IMR-90 (cell line): Measurements from ENCODE around the gene LRRC58.

Experiments used
- BHLHE40 ChIP-seq: fragments of 150-350 bp; IDR thresholded peaks from 2 replicates; pipeline ENCODE4 v1.6.1; 2016; ENCODE audit warnings: mild to moderate bottlenecking, low read depth, low read length
- CEBPB ChIP-seq: IDR thresholded peaks from 2 replicates; pipeline ENCODE4 v1.6.1; 2012; ENCODE audit warnings: low read depth, low read length, improper control_type of control experiment
- CHD1 ChIP-seq: IDR thresholded peaks from 2 replicates; pipeline ENCODE4 v1.6.1; 2012; ENCODE audit warnings: low read depth, low read length, improper control_type of control experiment
- MAZ ChIP-seq: IDR thresholded peaks from 2 replicates; pipeline ENCODE4 v1.6.1; 2012; ENCODE audit warnings: low read depth, mild to moderate bottlenecking, low read length, improper control_type of control experiment, moderate library complexity, borderline replicate concordance
- POLR2A ChIP-seq: IDR thresholded peaks from 2 replicates; pipeline ENCODE4 v1.6.1; 2012; ENCODE audit warnings: mild to moderate bottlenecking, low read depth, low read length
- RAD21 ChIP-seq: IDR thresholded peaks from 2 replicates; pipeline ENCODE4 v1.6.1; 2012; ENCODE audit warnings: low read length, improper control_type of control experiment
- SMC3 ChIP-seq: fragments of 150-350 bp; IDR thresholded peaks from 2 replicates; pipeline ENCODE4 v1.6.1; 2016; ENCODE audit warnings: low read depth, mild to moderate bottlenecking, antibody characterized with exemption, low read length, moderate library complexity
- TF ChIP-seq, protein P1 (sequence below): conservative IDR thresholded peaks from 2 replicates; pipeline ENCODE4 v1.5.1; 2012; ENCODE audit warnings: mild to moderate bottlenecking, low read depth, low read length, improper control_type of control experiment
- TF ChIP-seq, protein P2 (sequence below): fragments of 150-350 bp; IDR thresholded peaks from 2 replicates; pipeline ENCODE4 v1.6.1; 2016; ENCODE audit warnings: low read depth, mild to moderate bottlenecking, low read length, moderate library complexity, borderline replicate concordance

DNA sequence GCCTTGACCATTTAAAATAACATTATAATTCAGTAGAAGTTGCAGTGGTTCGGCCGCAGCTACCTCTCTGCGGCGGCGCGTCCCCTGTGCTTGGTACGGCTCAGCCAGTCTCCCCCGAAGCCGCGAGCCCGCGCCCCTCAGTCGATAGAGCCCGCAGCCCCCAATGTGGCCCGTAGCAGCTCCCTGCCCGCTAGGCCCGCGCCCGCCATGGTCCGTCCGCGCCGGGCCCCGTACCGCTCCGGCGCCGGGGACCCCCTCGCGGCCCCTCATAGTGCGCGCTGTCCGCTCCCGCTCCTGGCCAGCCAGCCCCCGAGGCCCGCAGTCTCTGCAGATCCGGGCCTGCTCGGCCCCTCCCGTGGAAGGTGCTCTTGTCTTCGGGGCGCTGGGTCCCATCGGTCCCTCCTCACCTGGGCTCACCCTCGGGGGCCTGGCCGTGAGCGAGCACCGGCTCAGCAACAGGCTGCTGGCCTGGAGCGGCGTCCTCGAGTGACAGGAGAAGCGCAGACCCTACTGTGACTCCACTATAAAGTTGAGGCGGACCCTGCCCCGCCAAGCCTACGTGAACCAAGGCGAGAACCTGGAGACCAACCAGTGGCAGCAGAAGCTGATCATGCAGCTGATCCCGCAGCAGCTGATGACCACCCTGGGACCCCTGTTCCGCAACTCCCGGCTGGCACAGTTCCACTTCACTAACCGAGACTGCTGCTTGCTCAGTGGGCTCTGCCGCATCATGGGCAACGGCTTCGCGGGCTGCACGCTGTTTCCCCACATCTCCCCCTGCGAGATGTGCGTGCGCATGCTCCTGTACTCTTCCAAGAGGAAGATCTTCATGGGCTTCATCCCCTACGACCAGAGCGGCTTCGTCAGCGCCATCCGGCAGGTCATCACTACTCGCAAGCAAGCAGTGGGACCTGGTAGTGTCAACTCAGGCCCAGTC, 42.4 kb downstream of the LRRC58 start:
- no peak for TF ChIP-seq POLR2A
- TF ChIP-seq, protein P1, sequence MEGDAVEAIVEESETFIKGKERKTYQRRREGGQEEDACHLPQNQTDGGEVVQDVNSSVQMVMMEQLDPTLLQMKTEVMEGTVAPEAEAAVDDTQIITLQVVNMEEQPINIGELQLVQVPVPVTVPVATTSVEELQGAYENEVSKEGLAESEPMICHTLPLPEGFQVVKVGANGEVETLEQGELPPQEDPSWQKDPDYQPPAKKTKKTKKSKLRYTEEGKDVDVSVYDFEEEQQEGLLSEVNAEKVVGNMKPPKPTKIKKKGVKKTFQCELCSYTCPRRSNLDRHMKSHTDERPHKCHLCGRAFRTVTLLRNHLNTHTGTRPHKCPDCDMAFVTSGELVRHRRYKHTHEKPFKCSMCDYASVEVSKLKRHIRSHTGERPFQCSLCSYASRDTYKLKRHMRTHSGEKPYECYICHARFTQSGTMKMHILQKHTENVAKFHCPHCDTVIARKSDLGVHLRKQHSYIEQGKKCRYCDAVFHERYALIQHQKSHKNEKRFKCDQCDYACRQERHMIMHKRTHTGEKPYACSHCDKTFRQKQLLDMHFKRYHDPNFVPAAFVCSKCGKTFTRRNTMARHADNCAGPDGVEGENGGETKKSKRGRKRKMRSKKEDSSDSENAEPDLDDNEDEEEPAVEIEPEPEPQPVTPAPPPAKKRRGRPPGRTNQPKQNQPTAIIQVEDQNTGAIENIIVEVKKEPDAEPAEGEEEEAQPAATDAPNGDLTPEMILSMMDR: no peak
- no peak for TF ChIP-seq MAZ
- TF ChIP-seq CHD1: no peak
- TF ChIP-seq RAD21: no peak
- no peak for TF ChIP-seq BHLHE40
- TF ChIP-seq SMC3: no peak
- TF ChIP-seq, protein P2, sequence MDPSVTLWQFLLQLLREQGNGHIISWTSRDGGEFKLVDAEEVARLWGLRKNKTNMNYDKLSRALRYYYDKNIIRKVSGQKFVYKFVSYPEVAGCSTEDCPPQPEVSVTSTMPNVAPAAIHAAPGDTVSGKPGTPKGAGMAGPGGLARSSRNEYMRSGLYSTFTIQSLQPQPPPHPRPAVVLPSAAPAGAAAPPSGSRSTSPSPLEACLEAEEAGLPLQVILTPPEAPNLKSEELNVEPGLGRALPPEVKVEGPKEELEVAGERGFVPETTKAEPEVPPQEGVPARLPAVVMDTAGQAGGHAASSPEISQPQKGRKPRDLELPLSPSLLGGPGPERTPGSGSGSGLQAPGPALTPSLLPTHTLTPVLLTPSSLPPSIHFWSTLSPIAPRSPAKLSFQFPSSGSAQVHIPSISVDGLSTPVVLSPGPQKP: no peak
- TF ChIP-seq CEBPB: no peak
